SK-N-SH (cell line): ENCODE results near the gene SH3BGRL2. TPM values are rescaled to one million over a fixed set of nuclear protein-coding genes. Genes with fewer than 3 reads are reported as not detected.

Experiments used
- CTCF ChIA-PET: fragments of 300-600, 350-600 bp; formaldehyde crosslinking; extraction: SDS; loops from one replicate; lab custom pipeline; 2021; lab: Yijun Ruan, JAX
- POLR2A ChIA-PET: fragments of 350-600 bp; sonication (Branson Sonifier 250); formaldehyde crosslinking; extraction: SDS; loops from one replicate; lab custom pipeline; 2020; ENCODE audit warnings: antibody characterized with exemption, inconsistent platforms; lab: Yijun Ruan, JAX
- DNase-seq: peaks from one replicate; pipeline ENCODE4 v3.0.0; 2012
- H2AFZ ChIP-seq: fragments of 200-600 bp; sonication (generic); 2 replicates; pipeline ENCODE4 v1.8.1; 2016; ENCODE audit warnings: antibody characterized with exemption, mild to moderate bottlenecking, low read depth
- H3F3A ChIP-seq: fragments of 200-600 bp; sonication (generic); replicated peaks from 2 replicates; pipeline ENCODE3; 2016; ENCODE audit warnings: antibody characterized with exemption, mild to moderate bottlenecking; ENCODE audit not compliant: insufficient read depth
- H3K27ac ChIP-seq, 2 experiments: fragments of 200-500 bp in 1 of 2; fragments of 200-600 bp in 1 of 2; sonication (Bioruptor generic) in 1 of 2; sonication (generic), shearing (Covaris generic) in 1 of 2; 2 replicates each; pipeline versions ENCODE4 v1.5.1 to v1.6.1; 2014 to 2016; ENCODE audit warnings: low read depth in 2 of 2, inconsistent platforms in 1 of 2, low read length in 1 of 2, mild to moderate bottlenecking in 1 of 2, mixed read lengths in 1 of 2
- H3K27me3 ChIP-seq: fragments of 200-600 bp; sonication (generic), shearing (Covaris generic); 2 replicates; pipeline ENCODE4 v1.6.1; 2016; ENCODE audit warnings: mixed run types; ENCODE audit not compliant: insufficient read depth
- H3K36me3 ChIP-seq, 2 experiments: fragments of 200-500 bp in 1 of 2; fragments of 200-600 bp in 1 of 2; sonication (Bioruptor generic) in 1 of 2; sonication (generic) in 1 of 2; replicated peaks in 1 of 2; 2 replicates each; pipeline versions ENCODE3 to v1.5.1; 2014 to 2016; ENCODE audit warnings: low read length in 1 of 2, mild to moderate bottlenecking in 1 of 2; ENCODE audit not compliant: insufficient read depth in 2 of 2, control insufficient read depth in 1 of 2
- H3K4me1 ChIP-seq, 2 experiments: fragments of 200-500 bp in 1 of 2; fragments of 200-600 bp in 1 of 2; sonication (Bioruptor generic) in 1 of 2; sonication (generic), shearing (Covaris generic) in 1 of 2; 2 replicates each; pipeline versions ENCODE4 v1.5.1 to v1.6.1; 2014 to 2016; ENCODE audit warnings: low read depth in 1 of 2, low read length in 1 of 2, mixed run types in 1 of 2; ENCODE audit not compliant: insufficient read depth in 2 of 2, control insufficient read depth in 1 of 2
- H3K4me2 ChIP-seq: fragments of 200-600 bp; sonication (generic), shearing (Covaris generic); 2 replicates; pipeline ENCODE4 v1.6.1; 2017; ENCODE audit warnings: mixed run types
- H3K4me3 ChIP-seq, 2 experiments: fragments of 200-500 bp in 1 of 2; fragments of 200-600 bp in 1 of 2; sonication (Bioruptor generic) in 1 of 2; sonication (generic), shearing (Covaris generic) in 1 of 2; 2 replicates each; pipeline versions ENCODE4 v1.5.1 to v1.8.1; 2014 to 2016; ENCODE audit warnings: low read depth in 2 of 2, inconsistent platforms in 1 of 2, low read length in 1 of 2, mild to moderate bottlenecking in 1 of 2, mixed read lengths in 1 of 2, moderate library complexity in 1 of 2
- H3K79me2 ChIP-seq: fragments of 200-600 bp; sonication (generic); 2 replicates; pipeline ENCODE4 v1.8.1; 2017; ENCODE audit warnings: mild to moderate bottlenecking; ENCODE audit not compliant: insufficient read depth
- H3K9ac ChIP-seq: fragments of 200-600 bp; sonication (generic); 2 replicates; pipeline ENCODE4 v1.6.1; 2017; ENCODE audit warnings: mixed run types
- H3K9me2 ChIP-seq: fragments of 200-600 bp; sonication (generic); 2 replicates; pipeline ENCODE4 v1.6.1; 2017; ENCODE audit warnings: mixed run types
- H3K9me3 ChIP-seq: fragments of 200-600 bp; sonication (generic); 2 replicates; pipeline ENCODE4 v1.6.1; 2017; ENCODE audit warnings: mixed run types, mild to moderate bottlenecking, moderate library complexity
- H4K20me1 ChIP-seq: fragments of 200-600 bp; sonication (generic); 2 replicates; pipeline ENCODE4 v1.6.1; 2017; ENCODE audit warnings: mild to moderate bottlenecking, mixed run types; ENCODE audit not compliant: insufficient read depth
- CHD2 ChIP-seq: fragments of 150-350 bp; IDR thresholded peaks from 2 replicates; pipeline ENCODE4 v1.6.1; 2018; ENCODE audit warnings: low read length; ENCODE audit not compliant: partially characterized antibody
- CTCF ChIP-seq: fragments of 200-600 bp; sonication (generic); IDR thresholded peaks from 2 replicates; pipeline ENCODE4 v1.6.1; 2017; ENCODE audit warnings: antibody characterized with exemption, mild to moderate bottlenecking, moderate library complexity
- EP300 ChIP-seq, 2 experiments: IDR thresholded peaks; 2 replicates each; pipeline versions ENCODE4 v1.4.0 to v1.6.1; 2012; ENCODE audit warnings: borderline replicate concordance in 1 of 2, low read depth in 1 of 2, low read length in 1 of 2
- FOXJ3 ChIP-seq: sonication (generic); formaldehyde crosslinking; IDR thresholded peaks from 2 replicates; pipeline ENCODE4 v1.5.1; 2020; ENCODE audit warnings: mild to moderate bottlenecking, missing genetic modification reagents
- FOXM1 ChIP-seq: IDR thresholded peaks from 2 replicates; pipeline ENCODE4 v1.4.0; 2012; ENCODE audit warnings: low read depth, mild to moderate bottlenecking
- GABPA ChIP-seq: IDR thresholded peaks from 2 replicates; pipeline ENCODE4 v1.4.0; 2012; ENCODE audit warnings: low read depth, mild to moderate bottlenecking
- GATA2 ChIP-seq: sonication (generic); formaldehyde crosslinking; IDR thresholded peaks from 2 replicates; pipeline ENCODE4 v1.5.0; 2020; ENCODE audit warnings: mild to moderate bottlenecking, missing genetic modification reagents
- NFIC ChIP-seq: IDR thresholded peaks from 2 replicates; pipeline ENCODE4 v1.4.0; 2012; ENCODE audit warnings: borderline replicate concordance
- RAD21 ChIP-seq: IDR thresholded peaks from 2 replicates; pipeline ENCODE4 v1.6.1; 2012; ENCODE audit warnings: mild to moderate bottlenecking, low read length
- RCOR1 ChIP-seq: fragments of 150-350 bp; IDR thresholded peaks from 2 replicates; pipeline ENCODE4 v1.6.1; 2017; ENCODE audit warnings: antibody characterized with exemption, low read length
- RXRA ChIP-seq: IDR thresholded peaks from 2 replicates; pipeline ENCODE4 v1.4.0; 2012; ENCODE audit warnings: low read depth, mild to moderate bottlenecking, borderline replicate concordance
- SIN3A ChIP-seq: IDR thresholded peaks from 2 replicates; pipeline ENCODE4 v1.6.1; 2012; ENCODE audit warnings: low read depth, mild to moderate bottlenecking, low read length, moderate library complexity, borderline replicate concordance
- USF2 ChIP-seq: fragments of 150-350 bp; IDR thresholded peaks from 2 replicates; pipeline ENCODE4 v1.6.1; 2017; ENCODE audit warnings: antibody characterized with exemption, low read length, low read depth, borderline replicate concordance
- YY1 ChIP-seq: IDR thresholded peaks from 2 replicates; pipeline ENCODE4 v1.4.0; 2012; ENCODE audit warnings: low read depth, mild to moderate bottlenecking
- ZBTB33 ChIP-seq: IDR thresholded peaks from 2 replicates; pipeline ENCODE4 v1.4.0; 2012; ENCODE audit warnings: low read depth, borderline replicate concordance
- WGBS: methylation state at CpG from one replicate; pipeline ENCODE4 v1.1.6; 2017; ENCODE audit warnings: low lambda C conversion rate; 5-methylcytosine and 5-hydroxymethylcytosine counted together
- polyA plus RNA-seq, 3 experiments: library from polyadenylated mRNA; depleted of rRNA; stranded (reverse); fragments of >200 nt; gene quantifications; 2 replicates each; pipeline ENCODE4 v1.2.3, GENCODE V29; 2012
- TF ChIP-seq, protein P1 (sequence below): IDR thresholded peaks from 2 replicates; pipeline ENCODE4 v1.4.0; 2012; ENCODE audit warnings: low read depth
- TF ChIP-seq, protein P2 (sequence below): IDR thresholded peaks from 2 replicates; pipeline ENCODE4 v1.6.1; 2012; ENCODE audit warnings: mild to moderate bottlenecking, low read depth, low read length, moderate library complexity

The SH3BGRL2 gene
- polyA plus RNA-seq, 1 of the 3 experiments (the other 2 are of a cell fraction): 1.4 TPM

GRCh38 chr6:79628466-79629288, 2.5 kb upstream of the SH3BGRL2 start:
- 86% methylated on average over 5 of the region's 5 CpGs for WGBS
- no peaks in the 10 kb centered on the region for H3K27me3 ChIP-seq
- no peaks in the 10 kb centered on the region for H3F3A ChIP-seq
- DNase-seq: no peak
- H3K4me2 ChIP-seq: no peak overlapping the region
- ChIA-PET CTCF (interaction anchor here (2.2 to 6.9 kb wide), 2 partner anchors 16 to 241 kb away, joined by 7 to 32 read pairs; no protein-coding TSS in a partner anchor), POLR2A (no interaction called here)
- H3K4me3 ChIP-seq: no peak overlapping the region
- H3K79me2 ChIP-seq: no peaks in the 10 kb centered on the region
- no peaks in the 10 kb centered on the region for H4K20me1 ChIP-seq
- no peak overlapping the region for H2AFZ ChIP-seq
- peaks cover 6 to 7% of the 10 kb centered on the region in 2 experiments; a peak in 2 of 4 replicates for H3K4me1 ChIP-seq
- no peaks in the 10 kb centered on the region for H3K36me3 ChIP-seq
- H3K9me2 ChIP-seq: no peaks in the 10 kb centered on the region
- no peak overlapping the region for H3K9ac ChIP-seq
- TF ChIP-seq RAD21 (no peak), GATA2 (no peak), SIN3A (no peak), NFIC (no peak), CHD2 (no peak), ZBTB33 (no peak), GABPA (no peak), RXRA (no peak), USF2 (no peak), RCOR1 (no peak), FOXJ3 (no peak), EP300 (IDR thresholded peaks at IDR 0.05; ENCODE audit: borderline replicate concordance in 1 of 2, low read depth in 1 of 2, low read length in 1 of 2) (no peak), FOXM1 (no peak)
- no peaks in the 10 kb centered on the region for H3K9me3 ChIP-seq
- no peak overlapping the region for H3K27ac ChIP-seq

- peak overlapping the region; percentile 77 for H3K4me2 ChIP-seq
- 48% methylated on average over 8 of the region's 8 CpGs for WGBS
- H3K79me2 ChIP-seq: no peaks in the 10 kb centered on the region
- CTCF ChIA-PET: interaction anchor here (1.2 to 6.9 kb wide), 6 partner anchors 11 to 239 kb away, joined by 3 to 32 read pairs (median 4); no protein-coding TSS in a partner anchor
- POLR2A ChIA-PET: interaction anchor here (0.8 to 1.0 kb wide), 3 partner anchors 10 to 85 kb away, joined by 5 to 7 read pairs (median 5); no protein-coding TSS in a partner anchor
- H3K27me3 ChIP-seq: no peaks in the 10 kb centered on the region
- H3K9ac ChIP-seq: no peak overlapping the region
- peak overlapping the region; percentile 95; the same call in 1 of the 2 replicates for H2AFZ ChIP-seq
- no peaks in the 10 kb centered on the region for H3K9me3 ChIP-seq
- no peaks in the 10 kb centered on the region for H3K36me3 ChIP-seq
- peak overlapping the region; percentile 82 to 92 for H3K4me3 ChIP-seq
- H3K4me1 ChIP-seq: peaks cover 11 to 13% of the 10 kb centered on the region in 2 experiments; a peak in 3 of 4 replicates
- no peak overlapping the region for H3K27ac ChIP-seq
- H3F3A ChIP-seq: no peaks in the 10 kb centered on the region
- H3K9me2 ChIP-seq: no peaks in the 10 kb centered on the region
- H4K20me1 ChIP-seq: no peaks in the 10 kb centered on the region
- no peak for DNase-seq
- no peak for TF ChIP-seq RXRA
- TF ChIP-seq YY1: no peak
- TF ChIP-seq, protein P1, sequence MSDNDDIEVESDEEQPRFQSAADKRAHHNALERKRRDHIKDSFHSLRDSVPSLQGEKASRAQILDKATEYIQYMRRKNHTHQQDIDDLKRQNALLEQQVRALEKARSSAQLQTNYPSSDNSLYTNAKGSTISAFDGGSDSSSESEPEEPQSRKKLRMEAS: no peak
- TF ChIP-seq FOXM1: no peak
- TF ChIP-seq, protein P2, sequence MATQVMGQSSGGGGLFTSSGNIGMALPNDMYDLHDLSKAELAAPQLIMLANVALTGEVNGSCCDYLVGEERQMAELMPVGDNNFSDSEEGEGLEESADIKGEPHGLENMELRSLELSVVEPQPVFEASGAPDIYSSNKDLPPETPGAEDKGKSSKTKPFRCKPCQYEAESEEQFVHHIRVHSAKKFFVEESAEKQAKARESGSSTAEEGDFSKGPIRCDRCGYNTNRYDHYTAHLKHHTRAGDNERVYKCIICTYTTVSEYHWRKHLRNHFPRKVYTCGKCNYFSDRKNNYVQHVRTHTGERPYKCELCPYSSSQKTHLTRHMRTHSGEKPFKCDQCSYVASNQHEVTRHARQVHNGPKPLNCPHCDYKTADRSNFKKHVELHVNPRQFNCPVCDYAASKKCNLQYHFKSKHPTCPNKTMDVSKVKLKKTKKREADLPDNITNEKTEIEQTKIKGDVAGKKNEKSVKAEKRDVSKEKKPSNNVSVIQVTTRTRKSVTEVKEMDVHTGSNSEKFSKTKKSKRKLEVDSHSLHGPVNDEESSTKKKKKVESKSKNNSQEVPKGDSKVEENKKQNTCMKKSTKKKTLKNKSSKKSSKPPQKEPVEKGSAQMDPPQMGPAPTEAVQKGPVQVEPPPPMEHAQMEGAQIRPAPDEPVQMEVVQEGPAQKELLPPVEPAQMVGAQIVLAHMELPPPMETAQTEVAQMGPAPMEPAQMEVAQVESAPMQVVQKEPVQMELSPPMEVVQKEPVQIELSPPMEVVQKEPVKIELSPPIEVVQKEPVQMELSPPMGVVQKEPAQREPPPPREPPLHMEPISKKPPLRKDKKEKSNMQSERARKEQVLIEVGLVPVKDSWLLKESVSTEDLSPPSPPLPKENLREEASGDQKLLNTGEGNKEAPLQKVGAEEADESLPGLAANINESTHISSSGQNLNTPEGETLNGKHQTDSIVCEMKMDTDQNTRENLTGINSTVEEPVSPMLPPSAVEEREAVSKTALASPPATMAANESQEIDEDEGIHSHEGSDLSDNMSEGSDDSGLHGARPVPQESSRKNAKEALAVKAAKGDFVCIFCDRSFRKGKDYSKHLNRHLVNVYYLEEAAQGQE: no peak
- no peak for TF ChIP-seq CTCF
- no peak for TF ChIP-seq GABPA
These were observed 698 bp upstream of the SH3BGRL2 start for GRCh38 chr6:79630380-79630882.
